ENCODE results near the gene MSANTD7. TPM values are rescaled to one million over a fixed set of nuclear protein-coding genes. Genes with fewer than 3 reads are reported as not detected.

Gene MSANTD7
- total and polyA plus RNA-seq, 2 donors (not counting 1 experiment from before 2014, with no cell fraction given), result 6.8 to 15.2 TPM

DNA sequence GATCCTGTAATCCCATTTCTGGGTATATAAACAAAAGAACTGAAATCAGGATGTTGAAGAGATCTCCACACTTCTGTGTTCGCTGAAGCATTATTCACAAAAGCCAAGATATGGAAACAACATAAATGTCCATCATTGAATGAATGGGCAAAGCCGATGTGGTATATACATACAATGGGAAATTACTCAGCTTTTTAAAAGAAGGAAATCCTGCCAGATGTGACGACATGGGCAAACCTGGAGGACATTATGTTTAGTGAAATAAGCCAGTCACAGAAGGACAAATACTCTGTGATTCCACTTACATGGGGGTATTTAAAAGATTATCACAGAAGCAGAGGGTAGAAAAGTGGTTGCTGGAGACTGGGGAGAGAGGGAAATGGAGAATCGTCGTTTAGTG, 39.5 kb upstream of the MSANTD7 start:
- H3K4me1 ChIP-seq (ENCODE audit: control insufficient read depth in 2 of 2, insufficient read depth in 2 of 2, low read length in 2 of 2), result peaks cover 25 to 26% of the 10 kb centered on the region in 2 donors
- ChIA-PET CTCF (interaction anchor here (1.4 kb wide), 1 partner anchor 24 kb away, joined by 5 read pairs; no protein-coding TSS in a partner anchor), POLR2A (no interaction called here)
- H3K9ac ChIP-seq (ENCODE audit: low read length), result no peak overlapping the region
- H3K4me3 ChIP-seq (ENCODE audit: control extremely low read depth in 1 of 5, extremely low read depth in 1 of 5, insufficient read depth in 1 of 5, low read depth in 2 of 5, low read length in 4 of 5), result no peak overlapping the region
- DNase-seq (no peak), ATAC-seq (ENCODE audit: low read depth) (no peak)
- Mint-ChIP-seq H3K4me3 (no peak overlapping the region), H3K27ac (no peak overlapping the region), H3K4me1 (peaks cover 35% of the 10 kb centered on the region), H3K9me3 (ENCODE audit: insufficient read depth) (no peaks in the 10 kb centered on the region), H3K27me3 (no peaks in the 10 kb centered on the region)
- H4K20me1 ChIP-seq (ENCODE audit: control insufficient read depth, insufficient read depth, low read length, poor library complexity, severe bottlenecking), result no peaks in the 10 kb centered on the region
- intact Hi-C loops (cut with micrococcal nuclease), result no loop called here
- H3K4me2 ChIP-seq (replicated peaks; ENCODE audit: low read depth, low read length, poor library complexity, severe bottlenecking), result no peak overlapping the region
- H3K27me3 ChIP-seq (replicated peaks in 1 of 4; ENCODE audit: control extremely low read depth in 1 of 4, control insufficient read depth in 3 of 4, insufficient read depth in 4 of 4, low read length in 3 of 4), result no peaks in the 10 kb centered on the region
- 14% methylated on average over 1 of the region's 5 CpGs for WGBS (ENCODE audit: insufficient coverage)
- TF ChIP-seq EZH2 (IDR thresholded peaks at IDR 0.05; ENCODE audit: borderline replicate concordance, insufficient read depth, low read depth, low read length, poor library complexity, severe bottlenecking), result no peak
- H3K36me3 ChIP-seq (replicated peaks in 1 of 2; ENCODE audit: control extremely low read depth in 1 of 2, control insufficient read depth in 1 of 2, extremely low read depth in 1 of 2, insufficient read depth in 2 of 2, low read length in 1 of 2), result no peaks in the 10 kb centered on the region
- H3K27ac ChIP-seq (ENCODE audit: low read length in 2 of 2), result no peak overlapping the region
- H3K79me2 ChIP-seq (ENCODE audit: control insufficient read depth, insufficient read depth, low read length), result no peaks in the 10 kb centered on the region
- H3K9me3 ChIP-seq (ENCODE audit: control extremely low read depth in 1 of 3, control insufficient read depth in 2 of 3, insufficient read depth in 1 of 3, low read length in 2 of 3), result no peaks in the 10 kb centered on the region
- no peak overlapping the region for H2AFZ ChIP-seq (ENCODE audit: insufficient read depth, low read depth, low read length, poor library complexity, severe bottlenecking)

DNA sequence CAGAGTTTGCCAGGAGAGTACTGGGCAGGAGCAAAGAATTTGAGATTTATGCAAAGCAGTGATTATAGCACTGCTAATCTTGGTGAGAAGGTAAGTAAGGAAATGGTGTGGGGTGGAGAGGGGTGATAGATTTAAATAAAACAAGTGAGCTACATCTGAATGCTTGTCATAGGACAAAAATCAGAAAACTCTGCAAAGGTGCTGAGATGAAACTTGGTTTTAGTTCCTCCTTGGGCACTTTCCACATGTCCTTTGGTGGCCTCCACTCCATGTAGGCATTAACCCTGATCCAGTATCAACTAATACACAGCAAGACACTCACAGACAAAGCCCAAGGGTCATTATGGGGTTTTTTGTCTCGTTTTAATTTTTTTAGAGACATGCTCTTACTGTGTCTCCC, 37.7 kb upstream of the MSANTD7 start:
- peak overlapping the region; percentile 43 for H3K27ac Mint-ChIP-seq
- H2AFZ ChIP-seq (ENCODE audit: insufficient read depth, low read depth, low read length, poor library complexity, severe bottlenecking), result peak overlapping the region; percentile 14

More for the DNA sequence above, 37.7 kb upstream of the MSANTD7 start:
- Histone ChIP-seq H3K9ac (ENCODE audit: low read length) (no peak overlapping the region), H3K4me2 (replicated peaks; ENCODE audit: low read depth, low read length, poor library complexity, severe bottlenecking) (peak overlapping the region; percentile 29), H3K79me2 (ENCODE audit: control insufficient read depth, insufficient read depth, low read length) (no peaks in the 10 kb centered on the region), H3K9me3 (ENCODE audit: control extremely low read depth in 1 of 3, control insufficient read depth in 2 of 3, insufficient read depth in 1 of 3, low read length in 2 of 3) (no peaks in the 10 kb centered on the region), H3K27ac (ENCODE audit: low read length in 2 of 2) (no peak overlapping the region), H3K27me3 (replicated peaks in 1 of 4; ENCODE audit: control extremely low read depth in 1 of 4, control insufficient read depth in 3 of 4, insufficient read depth in 4 of 4, low read length in 3 of 4) (no peaks in the 10 kb centered on the region), H4K20me1 (ENCODE audit: control insufficient read depth, insufficient read depth, low read length, poor library complexity, severe bottlenecking) (no peaks in the 10 kb centered on the region), H3K4me3 (ENCODE audit: control extremely low read depth in 1 of 5, extremely low read depth in 1 of 5, insufficient read depth in 1 of 5, low read depth in 2 of 5, low read length in 4 of 5) (no peak overlapping the region), H3K4me1 (ENCODE audit: control insufficient read depth in 2 of 2, insufficient read depth in 2 of 2, low read length in 2 of 2) (peaks cover 25 to 26% of the 10 kb centered on the region in 2 donors), H3K36me3 (replicated peaks in 1 of 2; ENCODE audit: control extremely low read depth in 1 of 2, control insufficient read depth in 1 of 2, extremely low read depth in 1 of 2, insufficient read depth in 2 of 2, low read length in 1 of 2) (no peaks in the 10 kb centered on the region)
- intact Hi-C loops (cut with micrococcal nuclease), result loop anchor here (5.0 kb wide), 1 partner anchor 128 kb away; no protein-coding TSS in a partner anchor
- no peak for TF ChIP-seq EZH2 (IDR thresholded peaks at IDR 0.05; ENCODE audit: borderline replicate concordance, insufficient read depth, low read depth, low read length, poor library complexity, severe bottlenecking)
- TF ChIP-seq, protein P1, sequence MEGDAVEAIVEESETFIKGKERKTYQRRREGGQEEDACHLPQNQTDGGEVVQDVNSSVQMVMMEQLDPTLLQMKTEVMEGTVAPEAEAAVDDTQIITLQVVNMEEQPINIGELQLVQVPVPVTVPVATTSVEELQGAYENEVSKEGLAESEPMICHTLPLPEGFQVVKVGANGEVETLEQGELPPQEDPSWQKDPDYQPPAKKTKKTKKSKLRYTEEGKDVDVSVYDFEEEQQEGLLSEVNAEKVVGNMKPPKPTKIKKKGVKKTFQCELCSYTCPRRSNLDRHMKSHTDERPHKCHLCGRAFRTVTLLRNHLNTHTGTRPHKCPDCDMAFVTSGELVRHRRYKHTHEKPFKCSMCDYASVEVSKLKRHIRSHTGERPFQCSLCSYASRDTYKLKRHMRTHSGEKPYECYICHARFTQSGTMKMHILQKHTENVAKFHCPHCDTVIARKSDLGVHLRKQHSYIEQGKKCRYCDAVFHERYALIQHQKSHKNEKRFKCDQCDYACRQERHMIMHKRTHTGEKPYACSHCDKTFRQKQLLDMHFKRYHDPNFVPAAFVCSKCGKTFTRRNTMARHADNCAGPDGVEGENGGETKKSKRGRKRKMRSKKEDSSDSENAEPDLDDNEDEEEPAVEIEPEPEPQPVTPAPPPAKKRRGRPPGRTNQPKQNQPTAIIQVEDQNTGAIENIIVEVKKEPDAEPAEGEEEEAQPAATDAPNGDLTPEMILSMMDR (IDR thresholded peaks at IDR 0.05), result no peak
- DNase-seq (peak; percentile 17), ATAC-seq (ENCODE audit: low read depth) (peak; percentile 33)
- H3K4me3 Mint-ChIP-seq, result no peak overlapping the region
- no peaks in the 10 kb centered on the region for H3K9me3 Mint-ChIP-seq (ENCODE audit: insufficient read depth)
- peaks cover 35% of the 10 kb centered on the region for H3K4me1 Mint-ChIP-seq
- POLR2A ChIA-PET, result no interaction called here
- H3K27me3 Mint-ChIP-seq, result no peaks in the 10 kb centered on the region
- CTCF ChIA-PET, result interaction anchor here (1.6 kb wide), 1 partner anchor 142 kb away, joined by 4 read pairs; no protein-coding TSS in a partner anchor
- WGBS (ENCODE audit: insufficient coverage), result 86% methylated on average over 1 of the region's 1 CpG

Data from B cell (primary cell).